D341Med (cell line): ENCODE data around the gene CCBE1.
"Not testable (repeated sequence)": the region's sequence is repeated elsewhere in the genome, so short reads cannot be mapped to it uniquely, and the experiment has no call there.

ENCODE experiments used
- DNase-seq: peaks from one replicate; pipeline ENCODE4 v3.0.0; 2012; ENCODE audit warnings: low spot score

The CCBE1 gene

GRCh38 chr18:59539108-59539507 lies 158.1 kb downstream of the CCBE1 start:
- no peak for DNase-seq

GRCh38 chr18:59537579-59537978 lies 159.6 kb downstream of the CCBE1 start:
- no peak for DNase-seq

- no peak for DNase-seq
Measured at GRCh38 chr18:59536166-59536565, 161.1 kb downstream of the CCBE1 start.

GRCh38 chr18:59535055-59535454 lies 162.2 kb downstream of the CCBE1 start:
- DNase-seq = no peak

GRCh38 chr18:59528866-59529265 lies 168.4 kb downstream of the CCBE1 start:
- DNase-seq = no peak

GRCh38 chr18:59520562-59521355 lies 176.5 kb downstream of the CCBE1 start:
- no peak for DNase-seq

- DNase-seq = no peak
Measured at GRCh38 chr18:59518705-59519104, 178.5 kb downstream of the CCBE1 start.

- no peak for DNase-seq
Measured at GRCh38 chr18:59517446-59518165, 179.6 kb downstream of the CCBE1 start.

- DNase-seq = no peak
Measured at GRCh38 chr18:59516356-59517155, 180.7 kb downstream of the CCBE1 start.

GRCh38 chr18:59515956-59516355 lies 181.3 kb downstream of the CCBE1 start:
- DNase-seq = not testable (repeated sequence)

- DNase-seq = no peak
Measured at GRCh38 chr18:59515147-59515546, 182.1 kb downstream of the CCBE1 start.

GRCh38 chr18:59514203-59514602 lies 183.0 kb downstream of the CCBE1 start:
- DNase-seq = no peak

GRCh38 chr18:59512025-59512755 lies 185.0 kb downstream of the CCBE1 start:
- DNase-seq = no peak

- DNase-seq = no peak
Measured at GRCh38 chr18:59509481-59510442, 187.5 kb downstream of the CCBE1 start.

GRCh38 chr18:59505356-59505755 lies 191.9 kb downstream of the CCBE1 start:
- no peak for DNase-seq

- no peak for DNase-seq
Measured at GRCh38 chr18:59502274-59503175, 194.7 kb downstream of the CCBE1 start.

GRCh38 chr18:59501920-59502273 lies 195.3 kb downstream of the CCBE1 start:
- DNase-seq = no peak

GRCh38 chr18:59500765-59501164 lies 196.5 kb downstream of the CCBE1 start:
- DNase-seq = no peak

- no peak for DNase-seq
Measured at GRCh38 chr18:59498506-59499086, 198.6 kb downstream of the CCBE1 start.
